Endothelial cell (in vitro differentiated cells): ENCODE results near the gene SLC24A3. TPM values are rescaled to one million over a fixed set of nuclear protein-coding genes. Genes with fewer than 3 reads are reported as not detected.

Experiments
- DNase-seq: peaks from one replicate; pipeline ENCODE4 v3.0.0; 2021; ENCODE audit warnings: low spot score
- H3K27ac Mint-ChIP-seq: one replicate; pipeline ENCODE4 v1.8.0; 2021; ENCODE audit warnings: mixed read lengths, inconsistent platforms; ENCODE audit not compliant: unreplicated experiment
- H3K27me3 Mint-ChIP-seq: one replicate; pipeline ENCODE4 v1.8.0; 2021; ENCODE audit warnings: mild to moderate bottlenecking, moderate library complexity, mixed read lengths, inconsistent platforms; ENCODE audit not compliant: unreplicated experiment
- H3K36me3 Mint-ChIP-seq: one replicate; pipeline ENCODE4 v1.8.0; 2021; ENCODE audit warnings: mild to moderate bottlenecking, low read depth, mixed read lengths, inconsistent platforms; ENCODE audit not compliant: unreplicated experiment
- H3K4me1 Mint-ChIP-seq: one replicate; pipeline ENCODE4 v1.8.0; 2021; ENCODE audit warnings: mild to moderate bottlenecking, mixed read lengths, inconsistent platforms; ENCODE audit not compliant: unreplicated experiment
- H3K4me3 Mint-ChIP-seq: one replicate; pipeline ENCODE4 v1.8.0; 2021; ENCODE audit warnings: mild to moderate bottlenecking, mixed read lengths, inconsistent platforms; ENCODE audit not compliant: unreplicated experiment
- H3K9me3 Mint-ChIP-seq: one replicate; pipeline ENCODE4 v1.8.0; 2021; ENCODE audit warnings: mixed read lengths, inconsistent platforms; ENCODE audit not compliant: unreplicated experiment
- CTCF ChIP-seq: fragments of 200-600 bp; sonication (generic); IDR thresholded peaks from one replicate; pipeline ENCODE4 v1.5.0; 2021; ENCODE audit warnings: antibody characterized with exemption; ENCODE audit not compliant: unreplicated experiment
- total RNA-seq: library from RNA; stranded (reverse); fragmentation: NEBNext Ultra II Directional; extraction: Animal tissue kit (Norgen Biotek cat#: 25700); gene quantifications from one replicate; pipeline ENCODE4 v1.2.1, GENCODE V29; 2021; ENCODE audit not compliant: unreplicated experiment

The SLC24A3 gene
- total RNA-seq, 1 donor from 2014 or later: 0.15 TPM

GRCh38 chr20:19370076-19371075, 157.9 kb downstream of the SLC24A3 start:
- Mint-ChIP-seq H3K4me1 (no peaks in the 10 kb centered on the region), H3K9me3 (no peaks in the 10 kb centered on the region), H3K27ac (no peak overlapping the region), H3K4me3 (no peak overlapping the region), H3K27me3 (no peaks in the 10 kb centered on the region), H3K36me3 (no peaks in the 10 kb centered on the region)
- DNase-seq: no peak
- TF ChIP-seq CTCF: no peak

GRCh38 chr20:19371112-19371511, 158.7 kb downstream of the SLC24A3 start:
- H3K27me3 Mint-ChIP-seq: no peaks in the 10 kb centered on the region
- no peak overlapping the region for H3K27ac Mint-ChIP-seq
- H3K36me3 Mint-ChIP-seq: no peaks in the 10 kb centered on the region
- TF ChIP-seq CTCF: no peak
- H3K4me1 Mint-ChIP-seq: no peaks in the 10 kb centered on the region
- no peak overlapping the region for H3K4me3 Mint-ChIP-seq
- no peaks in the 10 kb centered on the region for H3K9me3 Mint-ChIP-seq
- DNase-seq: no peak

GRCh38 chr20:19374216-19374615, 161.8 kb downstream of the SLC24A3 start:
- no peak overlapping the region for H3K4me3 Mint-ChIP-seq
- TF ChIP-seq CTCF: no peak
- no peaks in the 10 kb centered on the region for H3K9me3 Mint-ChIP-seq
- H3K27ac Mint-ChIP-seq: no peak overlapping the region
- no peak for DNase-seq
- H3K27me3 Mint-ChIP-seq: no peaks in the 10 kb centered on the region
- H3K36me3 Mint-ChIP-seq: no peaks in the 10 kb centered on the region
- no peaks in the 10 kb centered on the region for H3K4me1 Mint-ChIP-seq

GRCh38 chr20:19375395-19375794, 163.0 kb downstream of the SLC24A3 start:
- TF ChIP-seq CTCF: no peak
- Mint-ChIP-seq H3K36me3 (no peaks in the 10 kb centered on the region), H3K9me3 (no peaks in the 10 kb centered on the region), H3K4me3 (no peak overlapping the region), H3K27me3 (no peaks in the 10 kb centered on the region), H3K27ac (no peak overlapping the region), H3K4me1 (no peaks in the 10 kb centered on the region)
- no peak for DNase-seq

- Mint-ChIP-seq H3K36me3 (no peaks in the 10 kb centered on the region), H3K4me1 (no peaks in the 10 kb centered on the region), H3K27me3 (no peaks in the 10 kb centered on the region), H3K4me3 (no peak overlapping the region), H3K27ac (no peak overlapping the region), H3K9me3 (no peaks in the 10 kb centered on the region)
- no peak for DNase-seq
- no peak for TF ChIP-seq CTCF
Observed at GRCh38 chr20:19375801-19376200, 163.4 kb downstream of the SLC24A3 start.
